GM21786 (cell line): ENCODE data around the gene BUD23.
"Not testable (repeated sequence)": the region's sequence is repeated elsewhere in the genome, so short reads cannot be mapped to it uniquely, and the experiment has no call there.

ENCODE experiments used
- ATAC-seq: cut with Tn5 transposase; IDR thresholded peaks from one replicate; pipeline ENCODE4 v1.9.1; 2021; ENCODE audit not compliant: unreplicated experiment

BUD23 gene

DNA sequence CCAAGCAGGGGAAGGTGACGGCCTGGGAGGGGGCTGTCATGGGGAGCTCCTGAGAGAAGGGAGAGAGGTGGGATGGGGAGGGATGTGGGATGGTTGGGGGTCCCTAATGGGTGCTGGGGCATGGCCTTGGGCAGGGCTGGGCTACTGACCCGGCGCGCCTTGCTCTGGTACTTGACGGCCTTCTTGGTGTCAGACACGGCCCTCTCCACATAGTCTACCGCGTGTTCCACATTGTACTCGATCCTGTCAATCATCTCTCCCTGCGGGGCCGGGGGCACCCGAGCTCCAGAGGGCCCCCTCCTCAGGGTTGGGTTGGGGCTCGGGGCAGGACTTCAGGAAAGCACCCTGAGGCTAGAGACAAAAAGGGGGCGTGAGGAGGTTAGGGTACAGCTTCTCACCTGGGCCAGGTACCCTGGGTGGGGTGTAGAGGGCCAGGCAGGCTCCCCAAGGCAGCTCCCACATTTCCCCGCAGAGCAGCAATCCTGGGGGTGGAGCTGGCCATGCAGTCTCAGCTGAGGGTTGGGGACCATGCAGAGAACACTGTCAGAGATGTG, 17.3 kb downstream of the BUD23 start:
- ATAC-seq = no peak

DNA sequence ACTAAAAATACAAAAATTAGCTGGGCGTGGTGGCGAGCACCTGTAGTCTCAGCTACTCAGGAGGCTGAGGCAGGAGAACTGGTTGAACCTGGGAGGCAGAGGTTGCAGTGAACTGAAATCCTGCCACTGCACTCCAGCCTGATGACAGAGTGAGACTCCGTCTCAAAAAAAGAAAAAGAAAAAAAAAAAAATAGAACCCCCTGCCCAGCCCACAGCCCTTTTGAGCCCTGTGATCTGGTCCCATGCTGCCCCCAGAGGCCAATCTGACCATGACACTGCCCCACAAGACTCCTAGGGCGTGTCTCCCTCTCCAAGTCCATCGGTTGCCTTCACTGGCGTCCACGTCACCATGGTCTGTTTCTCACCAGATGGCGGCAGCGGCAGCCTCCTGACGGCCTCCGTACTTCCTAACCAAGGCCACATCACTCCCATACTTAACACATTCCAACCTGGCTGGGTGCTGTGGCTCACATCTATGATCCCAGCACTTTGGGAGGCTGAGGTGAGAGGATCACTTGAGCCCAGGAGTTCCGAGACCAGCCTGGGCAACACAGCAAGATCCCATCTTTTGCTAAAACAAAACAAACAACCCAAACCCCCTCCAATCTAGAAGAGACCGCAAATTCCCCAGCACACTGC, 18.1 kb downstream of the BUD23 start:
- no peak for ATAC-seq

DNA sequence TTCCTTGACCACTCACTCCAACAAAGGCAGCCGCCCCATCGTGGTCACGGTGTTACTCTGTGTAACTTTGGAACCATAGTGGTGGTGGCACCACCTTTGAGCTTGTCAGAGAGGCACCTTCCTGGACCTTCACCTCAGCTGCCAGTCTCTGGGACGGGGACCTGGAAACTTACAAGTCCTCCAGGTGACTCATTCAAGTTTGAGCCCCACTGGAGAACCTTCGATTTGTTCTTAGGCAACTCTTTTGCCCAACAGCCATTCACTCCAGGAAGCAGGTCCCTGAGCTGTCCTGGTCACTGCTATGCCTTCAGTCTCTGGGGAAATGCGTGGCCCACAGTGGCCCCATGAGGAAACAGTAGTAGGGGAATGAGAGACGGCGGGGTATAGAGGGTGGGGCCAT, 18.8 kb downstream of the BUD23 start:
- no peak for ATAC-seq

DNA sequence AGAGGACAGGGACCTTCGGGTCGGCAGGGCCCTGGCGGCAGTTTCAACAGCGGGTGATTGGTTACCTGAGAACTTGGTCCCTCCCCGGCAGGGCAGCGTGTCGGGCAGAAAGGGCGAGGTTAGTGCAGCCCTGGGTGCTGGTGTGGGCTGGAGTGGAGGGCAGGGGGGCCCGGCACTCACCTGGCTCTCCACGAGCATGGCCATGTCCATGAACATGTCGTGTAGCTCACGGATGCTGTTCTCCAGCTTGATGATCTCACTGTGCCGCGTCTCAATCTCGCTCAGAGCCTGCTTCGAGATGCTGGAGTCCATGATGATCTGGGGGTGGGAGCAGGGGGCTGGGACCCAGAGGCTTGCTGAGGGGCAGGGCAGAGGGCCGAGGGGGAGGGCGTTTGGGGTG, 19.3 kb downstream of the BUD23 start:
- no peak for ATAC-seq

DNA sequence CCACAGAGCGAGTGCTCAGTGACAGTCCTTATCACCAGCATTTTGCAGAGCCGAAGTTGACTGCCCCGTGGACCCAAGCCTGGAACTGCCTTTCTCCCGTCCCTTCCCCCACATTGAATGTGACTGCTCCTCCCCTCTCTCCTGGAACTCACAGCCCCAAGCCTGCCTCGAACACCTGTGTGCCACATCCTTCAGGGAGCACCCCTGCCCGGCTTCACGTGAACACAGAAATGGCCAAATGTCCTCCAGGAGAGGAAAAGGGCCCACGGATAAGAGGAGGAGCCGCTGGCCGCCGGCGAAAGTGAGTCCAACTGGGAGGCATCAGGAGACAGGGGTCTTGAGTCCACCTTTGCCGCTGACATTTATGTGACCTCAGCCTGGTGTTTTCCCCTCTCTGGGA, 19.8 kb downstream of the BUD23 start:
- no peak for ATAC-seq

DNA sequence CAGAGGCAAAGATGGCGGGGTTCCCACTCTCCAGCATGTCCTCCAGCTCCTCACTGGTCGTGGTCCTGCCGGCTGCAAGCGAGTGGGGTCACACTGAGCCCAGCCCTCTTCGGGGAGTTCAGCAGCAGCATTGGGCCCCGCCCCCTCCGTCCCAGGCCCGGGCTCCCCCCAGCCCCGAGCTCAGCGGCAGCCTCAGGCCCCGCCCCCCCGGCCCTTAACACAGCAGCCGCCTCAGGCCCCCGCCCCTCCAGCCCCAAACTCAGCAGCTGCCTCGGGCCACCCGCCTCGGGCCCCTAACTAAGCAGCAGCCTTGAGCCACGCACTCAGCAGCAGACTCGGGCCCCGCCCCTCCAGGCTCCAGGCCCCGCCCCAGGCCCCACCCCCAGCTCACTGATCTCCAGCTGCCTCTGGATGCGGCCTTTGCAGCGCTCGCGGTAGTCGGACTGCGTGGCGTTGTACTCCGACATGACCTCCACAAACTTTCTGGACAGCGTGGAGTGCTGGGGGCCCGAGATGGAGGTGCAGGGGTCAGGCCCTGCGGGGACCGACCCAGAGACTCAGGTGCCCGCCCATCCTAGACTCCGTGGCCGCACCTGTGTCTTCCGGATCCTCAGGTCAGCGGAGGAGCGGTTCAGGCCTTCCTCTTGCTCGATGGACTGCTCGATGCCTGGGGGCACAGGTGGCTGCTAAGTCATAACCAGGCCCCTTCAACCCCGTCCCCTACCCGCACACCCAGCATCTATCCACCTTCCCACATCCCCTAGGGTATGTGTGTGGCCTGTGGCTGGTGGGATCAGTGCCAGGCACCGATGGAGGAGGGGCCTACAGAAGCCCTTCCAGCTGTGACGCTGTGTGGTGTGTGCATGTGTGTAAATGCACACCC, 20.6 kb downstream of the BUD23 start:
- no peak for ATAC-seq

DNA sequence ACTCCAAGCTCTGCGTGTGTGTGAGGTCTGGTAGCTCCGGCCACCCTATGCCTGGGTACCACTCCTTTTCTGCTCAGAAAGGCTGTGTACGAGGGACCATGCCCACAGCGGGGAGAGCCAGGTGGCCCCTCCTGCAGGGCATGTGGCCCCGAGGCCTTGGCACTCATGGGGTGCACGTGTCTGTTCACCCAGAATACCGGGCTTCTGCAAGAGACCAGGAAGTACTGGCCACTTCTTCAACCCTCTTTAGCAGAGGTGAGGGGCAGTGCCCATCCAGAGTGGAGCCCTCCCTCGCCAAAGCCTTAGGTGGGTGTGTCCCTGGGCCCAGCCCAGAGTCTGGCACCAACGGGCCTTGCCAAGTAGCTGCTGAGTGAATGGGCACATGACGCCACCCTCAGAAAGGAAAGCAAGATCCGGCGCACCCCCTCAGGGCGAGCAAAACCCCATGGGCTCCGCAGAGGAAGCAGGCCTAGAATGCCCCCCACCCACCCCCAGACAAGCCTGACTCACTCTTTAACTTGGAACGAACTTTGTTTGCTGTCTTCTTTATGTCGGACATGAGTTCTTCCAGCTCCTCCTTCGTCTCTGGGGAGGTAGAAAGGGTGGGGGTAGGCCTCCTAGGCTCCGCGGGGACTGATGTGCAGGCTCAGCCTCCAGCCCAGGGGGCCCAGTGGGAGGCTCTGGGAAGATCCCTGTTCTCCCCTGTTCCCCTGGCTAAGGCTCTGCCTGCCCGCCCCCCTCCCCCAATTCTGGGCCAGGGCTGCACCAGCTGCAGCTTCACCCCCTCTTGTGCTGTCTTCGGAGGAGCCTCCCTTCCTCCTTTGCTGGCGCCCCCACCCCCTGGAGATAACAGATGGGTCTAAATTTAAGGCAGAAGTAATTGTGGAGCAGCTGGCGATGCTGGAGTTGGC, 21.5 kb downstream of the BUD23 start:
- no peak for ATAC-seq

DNA sequence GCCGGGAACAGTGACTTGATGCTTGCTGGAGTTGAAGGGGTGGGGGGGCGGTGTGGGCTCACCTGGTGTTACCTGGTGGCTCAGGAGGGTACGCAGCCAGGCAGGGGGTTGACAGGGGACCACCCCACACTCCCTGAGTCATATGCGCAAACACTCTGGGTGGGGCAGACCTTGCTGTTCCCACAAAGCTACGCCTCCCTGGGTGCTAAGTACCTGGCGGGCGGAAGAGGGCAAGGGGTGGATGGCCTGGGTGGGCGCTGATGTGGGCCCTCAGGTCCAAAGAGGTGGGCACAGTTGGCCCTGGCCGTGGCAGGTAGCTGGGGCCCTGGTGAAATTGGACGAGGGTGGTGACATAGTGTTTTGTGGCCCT, 22.1 kb downstream of the BUD23 start:
- ATAC-seq = no peak

DNA sequence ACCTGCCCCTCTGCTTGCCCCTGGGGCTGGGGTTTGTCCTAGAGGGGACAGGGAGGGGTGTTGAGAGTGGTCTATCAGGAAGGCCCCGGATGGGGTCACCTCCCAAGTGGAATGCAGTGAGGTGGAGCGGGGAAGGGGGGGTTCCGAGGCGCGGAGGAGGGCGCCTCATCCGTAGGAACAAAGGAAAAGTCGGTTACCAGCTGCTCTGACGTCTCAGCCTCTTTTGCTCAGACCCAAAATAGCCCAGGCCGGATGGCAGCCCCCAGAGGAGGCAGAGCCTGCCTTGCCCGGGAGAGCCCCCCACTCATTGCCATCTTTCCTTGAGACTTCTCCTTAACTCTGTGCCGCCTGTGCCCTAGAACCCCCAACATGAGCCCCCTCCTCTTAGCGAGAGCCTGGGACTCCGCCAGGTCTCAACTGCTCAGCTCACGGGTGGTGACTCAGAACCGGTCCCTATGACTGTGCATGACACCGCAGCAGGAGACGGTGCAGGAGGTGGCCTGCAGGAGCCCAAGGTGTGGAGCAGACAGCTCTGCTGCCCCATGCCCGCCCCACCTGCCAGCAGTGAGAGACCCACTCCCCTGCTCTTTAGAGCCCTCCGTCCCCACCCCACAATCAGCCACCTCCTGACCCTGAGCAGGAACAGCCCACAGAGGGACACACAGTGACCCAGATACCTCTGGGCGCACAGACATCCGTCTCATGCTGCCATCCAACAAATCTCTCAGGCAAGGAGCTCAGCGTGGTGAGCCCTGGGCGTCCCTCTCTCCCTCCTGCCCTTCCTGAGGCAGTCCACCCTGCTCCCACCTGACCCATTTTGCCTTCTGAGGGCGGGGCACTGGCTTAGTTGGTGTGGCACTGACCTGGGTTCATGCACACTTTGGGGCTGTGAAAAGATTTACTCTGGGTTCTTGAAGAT, 23.0 kb downstream of the BUD23 start:
- ATAC-seq = no peak

DNA sequence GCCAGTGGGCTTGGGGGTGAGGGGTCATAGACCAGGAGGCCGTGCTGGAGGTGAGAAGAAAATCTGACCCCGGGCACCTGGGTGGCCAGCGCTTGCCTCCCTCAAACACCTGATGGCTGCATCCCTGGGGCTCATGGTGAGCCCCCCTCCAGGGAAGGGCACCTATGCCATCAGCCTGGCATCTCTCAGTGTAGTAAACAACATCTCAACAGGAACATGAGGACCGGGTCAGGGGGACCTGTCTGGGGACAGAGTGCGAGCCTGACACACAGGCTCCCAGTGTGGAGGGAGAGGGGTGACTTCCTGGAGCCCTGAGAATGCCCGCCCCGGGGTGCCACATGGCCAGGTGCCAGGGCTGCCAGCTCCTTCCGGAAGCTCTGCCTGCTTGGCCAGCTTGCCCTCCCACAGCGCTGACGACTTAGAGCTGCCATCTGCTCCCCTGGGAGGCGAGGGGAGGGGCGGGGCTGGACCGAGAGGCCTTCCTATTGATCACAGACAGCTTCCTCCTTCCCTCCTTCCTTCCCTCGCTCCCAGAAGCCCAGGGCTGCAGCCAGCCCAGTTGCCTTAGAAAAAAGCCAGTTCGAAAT, 23.7 kb downstream of the BUD23 start:
- no peak for ATAC-seq

DNA sequence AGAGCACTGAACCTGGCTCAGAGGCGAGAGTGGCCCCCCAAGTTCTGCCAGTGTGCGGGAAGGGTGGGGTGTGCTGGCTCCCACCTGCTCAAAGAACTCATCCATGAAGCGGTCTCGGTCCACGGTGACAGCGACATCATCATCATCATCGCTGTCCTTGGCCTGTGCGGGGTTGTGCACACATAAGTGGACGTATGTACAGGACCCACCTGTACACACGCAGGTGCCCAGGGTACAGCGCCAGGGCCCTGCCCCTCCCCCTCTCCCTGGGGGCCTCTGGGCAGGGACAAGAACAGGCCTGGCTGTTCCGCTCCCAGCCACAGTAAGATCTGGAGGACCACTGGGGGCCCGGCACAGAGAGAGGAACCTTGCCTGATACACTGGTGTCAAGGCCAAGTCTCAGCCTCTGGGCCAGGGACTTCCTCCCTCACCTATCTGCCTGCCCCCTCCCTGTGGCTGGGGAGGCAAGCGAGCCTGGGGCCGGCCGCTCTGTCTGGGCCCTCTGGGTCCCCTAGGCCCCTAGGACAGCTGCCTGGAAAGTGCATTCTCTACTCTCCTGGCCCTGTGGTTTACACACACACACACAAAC, 25.7 kb downstream of the BUD23 start:
- ATAC-seq = no peak

DNA sequence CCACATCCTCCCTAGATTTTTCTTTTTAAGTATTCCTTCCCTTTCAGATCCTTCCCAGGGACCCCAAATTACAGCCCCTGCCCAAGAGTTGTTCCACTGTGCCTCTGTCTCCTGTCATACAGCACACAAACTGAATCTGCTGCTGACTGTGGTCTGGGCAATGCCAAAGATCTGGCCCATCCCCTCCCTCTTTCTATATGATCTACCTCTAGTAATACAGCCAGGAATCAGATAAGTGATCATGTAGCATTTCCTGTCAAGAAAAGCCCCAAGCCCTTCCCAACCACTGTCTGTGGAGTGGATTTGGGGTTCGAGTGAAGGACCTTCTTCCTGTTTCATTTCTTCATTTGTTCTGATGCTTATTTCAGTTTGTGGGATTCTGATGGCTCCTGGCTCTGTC, 29.4 kb downstream of the BUD23 start:
- ATAC-seq = no peak

DNA sequence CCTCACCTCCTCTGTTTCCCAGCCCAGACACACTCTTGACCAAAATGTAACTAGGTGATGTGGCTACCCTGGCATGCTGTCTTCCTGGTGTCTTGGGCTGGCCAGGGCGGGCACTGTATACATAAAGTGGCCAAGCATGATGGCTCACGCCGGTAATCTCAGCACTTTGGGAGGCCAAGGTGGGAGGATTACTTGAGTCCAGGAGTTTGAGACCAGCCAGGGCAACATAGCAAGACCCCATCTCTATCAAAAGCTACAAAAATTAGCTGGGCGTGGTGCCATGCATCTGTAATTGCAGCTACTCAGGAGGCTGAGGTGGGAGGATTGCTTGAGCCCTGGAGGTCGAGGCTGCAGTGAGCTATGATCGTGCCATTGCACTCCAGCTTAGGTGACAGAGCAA, 29.9 kb downstream of the BUD23 start:
- ATAC-seq = not testable (repeated sequence)

DNA sequence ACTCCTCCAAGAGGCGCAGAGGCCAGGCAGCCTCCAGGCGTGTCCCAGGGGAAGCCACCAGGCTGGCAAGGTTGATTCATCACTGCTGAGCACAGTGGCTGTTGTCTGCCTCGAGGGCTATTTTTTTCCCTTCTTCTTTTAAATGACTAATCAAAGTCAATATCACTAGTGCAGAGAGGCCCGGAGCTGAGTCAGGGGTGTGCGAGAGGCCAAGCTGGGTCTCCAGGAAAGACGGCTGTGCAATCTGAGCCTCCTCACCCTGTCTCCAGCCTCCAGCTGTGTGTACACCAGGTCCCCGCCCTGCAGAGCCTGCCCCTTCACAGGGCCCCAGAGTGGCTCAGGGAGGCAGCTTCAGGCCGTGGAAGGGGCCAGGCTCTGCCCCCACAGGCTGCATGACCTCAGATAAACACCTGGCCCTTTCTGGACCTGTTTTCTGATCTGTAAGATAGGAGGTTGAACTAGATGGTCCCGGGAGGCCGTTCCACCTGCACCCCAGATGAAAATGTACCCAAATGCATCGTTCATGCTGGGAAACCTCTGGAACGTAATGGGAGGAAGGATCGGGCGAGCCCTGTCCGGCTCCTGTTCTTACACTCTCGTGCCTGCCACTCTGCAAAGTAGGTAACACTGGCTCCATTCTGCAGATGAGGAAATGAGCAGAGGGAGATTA, 32.4 kb downstream of the BUD23 start:
- ATAC-seq = peak; percentile 34

DNA sequence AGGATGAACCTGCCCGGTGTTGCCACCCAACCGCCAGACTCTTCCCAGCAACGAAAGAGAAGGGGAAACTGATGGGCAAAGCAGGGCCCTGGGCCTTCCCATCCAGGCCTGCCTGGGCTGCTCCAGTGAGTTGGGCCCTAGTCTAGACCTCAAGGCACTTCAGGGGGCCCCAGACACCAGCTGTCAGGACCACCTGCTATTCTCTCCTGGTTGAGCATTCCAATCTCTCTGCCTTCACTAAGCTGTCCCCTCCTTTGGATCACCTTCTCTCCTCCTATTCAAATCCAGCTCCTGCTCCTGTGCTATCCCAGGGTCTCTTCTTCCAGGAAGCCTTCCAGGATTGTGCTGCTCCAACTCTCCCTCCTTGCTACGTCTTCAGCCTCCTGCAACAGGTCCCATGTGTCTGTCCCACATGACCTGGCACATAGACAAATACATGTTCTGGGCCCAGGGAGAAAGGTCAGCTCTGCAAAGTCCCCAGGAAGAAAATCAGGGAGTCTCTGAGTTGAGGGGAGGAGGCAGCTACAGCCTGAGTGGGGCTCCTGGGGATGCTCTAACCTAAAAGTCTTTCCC, 33.0 kb downstream of the BUD23 start:
- no peak for ATAC-seq

DNA sequence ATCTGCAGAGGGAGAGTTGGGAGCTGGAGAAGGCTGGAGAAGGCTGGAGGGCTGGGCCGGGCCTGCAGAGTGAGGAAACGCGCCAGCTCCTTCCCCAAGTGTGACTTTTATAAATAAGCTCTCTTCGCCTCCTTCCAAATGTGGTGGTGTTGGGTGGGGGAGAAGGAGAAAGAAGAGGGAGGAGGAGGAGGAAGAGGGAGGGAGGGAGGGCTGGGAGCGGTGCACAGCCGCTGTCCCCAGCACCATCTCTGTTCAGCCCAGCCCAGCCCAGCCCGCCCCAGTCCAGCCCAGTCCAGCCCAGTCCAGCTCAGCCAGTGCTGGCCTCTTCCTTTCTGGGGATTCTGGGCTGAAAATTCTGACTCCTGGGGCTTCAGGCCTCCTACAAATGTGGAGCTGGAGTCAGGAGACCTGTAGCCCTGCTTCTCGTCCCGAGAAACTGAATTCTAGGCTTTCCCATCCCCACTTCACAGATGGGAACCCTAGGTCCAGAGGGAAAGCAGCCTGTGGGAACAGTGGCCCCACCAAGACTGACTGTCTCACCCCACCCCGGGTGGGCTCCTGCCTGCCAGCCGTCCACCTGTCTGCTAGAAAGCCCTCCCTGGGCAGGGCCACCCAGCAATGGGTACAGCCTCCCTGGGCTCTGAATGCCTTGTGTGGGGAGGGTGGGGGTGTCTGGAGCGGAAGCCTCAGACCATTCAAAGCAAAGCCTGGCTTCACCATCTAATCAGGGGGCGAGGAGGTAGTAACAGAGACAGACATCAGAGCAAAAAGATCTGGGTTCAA, 33.8 kb downstream of the BUD23 start:
- ATAC-seq = no peak

DNA sequence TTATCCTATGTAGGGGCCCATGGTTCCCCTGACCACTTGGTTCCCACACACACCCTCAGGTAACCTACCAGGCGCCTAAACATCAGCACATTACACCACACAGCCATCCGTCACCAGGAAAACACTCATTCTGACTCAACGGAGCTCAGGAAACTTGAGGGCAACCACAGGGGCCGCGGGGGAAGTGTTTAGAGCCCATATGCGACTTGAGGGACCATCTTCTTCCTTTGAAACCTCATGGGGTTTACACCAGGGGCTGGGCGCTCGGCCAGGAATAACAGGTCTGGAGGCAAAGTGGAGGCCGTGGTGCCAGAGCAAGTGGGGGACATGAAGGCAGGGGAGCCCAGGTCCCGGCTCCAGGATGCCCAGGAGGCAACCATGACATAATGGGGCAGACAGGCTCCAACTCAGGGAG, 34.6 kb downstream of the BUD23 start:
- no peak for ATAC-seq

DNA sequence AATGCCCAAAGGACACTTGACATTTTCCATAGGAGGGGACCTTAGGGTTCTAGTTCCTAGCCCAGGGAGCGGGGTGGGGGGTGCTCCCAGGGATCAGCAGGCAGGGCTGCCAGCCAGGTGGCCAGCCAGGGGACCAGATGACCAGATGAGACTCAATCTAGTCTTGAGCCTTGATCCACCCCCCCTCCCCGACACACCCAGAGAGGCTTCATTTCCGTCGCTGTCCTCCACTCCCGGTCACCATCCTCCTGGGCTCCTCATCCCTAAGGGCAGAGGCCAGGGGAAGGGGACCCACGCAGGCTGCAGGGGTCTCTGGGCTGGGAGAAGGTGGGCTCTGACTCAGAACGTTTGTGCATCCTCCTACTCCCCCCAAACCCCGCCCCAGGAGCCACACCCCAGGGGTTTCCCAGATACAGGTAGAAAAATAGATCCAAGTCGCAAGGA, 35.1 kb downstream of the BUD23 start:
- no peak for ATAC-seq
